Measurements from ENCODE around the gene GATA3. TPM values are rescaled to one million over a fixed set of nuclear protein-coding genes. Genes with fewer than 3 reads are reported as not detected.
"Not testable (repeated sequence)": the region's sequence is repeated elsewhere in the genome, so short reads cannot be mapped to it uniquely, and the experiment has no call there.

The GATA3 gene
- 10 to 100 TPM; 46.3 to 47.4 TPM for total RNA-seq

DNA sequence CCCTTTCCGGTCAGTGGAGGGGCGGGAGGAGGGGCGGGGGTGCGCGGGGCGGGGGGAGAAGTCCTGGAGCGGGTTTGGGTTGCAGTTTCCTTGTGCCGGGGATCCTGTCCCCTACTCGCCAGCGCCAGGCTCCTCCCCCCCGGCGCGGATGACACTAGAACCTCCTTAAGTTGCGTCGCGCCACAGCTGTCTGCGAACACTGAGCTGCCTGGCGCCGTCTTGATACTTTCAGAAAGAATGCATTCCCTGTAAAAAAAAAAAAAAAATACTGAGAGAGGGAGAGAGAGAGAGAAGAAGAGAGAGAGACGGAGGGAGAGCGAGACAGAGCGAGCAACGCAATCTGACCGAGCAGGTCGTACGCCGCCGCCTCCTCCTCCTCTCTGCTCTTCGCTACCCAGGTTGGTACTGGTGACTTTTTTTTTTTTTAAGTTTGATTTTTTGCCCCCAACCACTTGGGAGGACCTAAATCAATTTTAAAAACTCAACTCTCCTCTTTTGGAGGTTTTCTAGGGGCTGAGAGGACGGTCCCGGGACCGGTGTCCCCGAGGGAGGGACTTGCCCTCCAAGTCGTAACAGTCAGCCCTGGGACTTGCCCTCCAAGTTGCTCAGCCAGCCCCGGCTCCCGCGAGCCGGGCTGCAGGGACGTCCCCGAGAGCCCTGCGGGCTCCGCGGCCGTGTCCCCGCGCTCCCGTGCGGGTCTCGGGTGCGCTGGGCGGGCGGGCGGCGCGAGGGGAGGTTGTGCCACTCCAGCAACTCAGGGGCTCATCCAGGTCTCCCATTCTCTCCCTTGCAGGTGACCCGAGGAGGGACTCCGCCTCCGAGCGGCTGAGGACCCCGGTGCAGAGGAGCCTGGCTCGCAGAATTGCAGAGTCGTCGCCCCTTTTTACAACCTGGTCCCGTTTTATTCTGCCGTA is at the start of gene GATA3:
GATA3 (plus strand) TSS at position 195 of the 914 bp plus-strand sequence. CDS start 968 bp downstream, outside the sequence.
- Mint-ChIP-seq H3K4me3 (peak within 1 kb of the TSS; percentile 99), H3K27ac (peak within 1 kb of the TSS; percentile 99), H3K27me3 (peaks cover 18% of the 10 kb centered on the region), H3K9me3 (no peaks in the 10 kb centered on the region), H3K4me1 (ENCODE audit: low read depth) (peaks cover 37% of the 10 kb centered on the region), H3K36me3 (peaks cover 53% of the 10 kb centered on the region)
- ChIA-PET POLR2A (interaction anchor here (1.0 kb wide), 1 partner anchor 82 kb away, joined by 4 read pairs; no protein-coding TSS in a partner anchor), CTCF (no interaction called here)
- intact Hi-C loops (cut with micrococcal nuclease) = loop anchor here (2.0 to 10.0 kb wide), 8 partner anchors 182 to 1248 kb away; partner anchors contain the start of gene TAF3
- DNase-seq = peak; percentile 90

DNA sequence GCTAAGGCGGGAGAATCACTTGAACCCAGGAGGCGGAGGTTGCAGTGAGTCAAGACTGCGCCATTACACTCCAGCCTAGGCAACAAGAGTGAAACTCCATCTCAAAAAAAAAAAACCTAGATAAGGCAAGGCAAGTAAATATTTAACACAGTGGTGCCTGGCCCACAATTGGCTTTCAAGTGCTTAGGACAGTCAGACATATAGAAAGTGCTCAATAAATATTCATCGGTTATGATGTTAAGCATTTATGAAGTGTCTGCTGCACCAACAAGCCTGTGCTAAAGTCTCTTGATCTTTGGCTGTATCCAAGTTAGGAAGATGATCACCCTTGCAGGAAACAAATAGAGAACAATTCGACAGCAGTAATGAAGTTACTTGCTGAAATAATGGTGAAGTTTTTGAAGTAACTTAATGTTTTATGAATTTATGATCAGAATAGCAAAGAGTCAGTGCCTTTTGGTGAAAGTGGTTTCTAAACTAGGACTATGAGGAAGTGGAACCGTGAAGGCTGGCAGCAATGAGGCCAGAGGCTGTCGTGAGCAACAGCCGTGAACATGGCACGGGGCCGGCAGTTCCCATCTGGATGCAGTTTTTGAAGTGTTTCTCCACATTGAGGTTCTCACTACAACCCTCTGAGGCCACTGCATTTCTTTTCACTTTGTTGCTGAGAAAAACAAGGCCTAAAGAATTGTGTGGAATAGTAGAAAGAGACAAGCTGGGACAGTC is 48.1 kb upstream of the GATA3 start:
- no peaks in the 10 kb centered on the region for H3K27me3 Mint-ChIP-seq
- POLR2A ChIA-PET = interaction anchor here (0.6 kb wide), 1 partner anchor 389 kb away, joined by 3 read pairs; no protein-coding TSS in a partner anchor
- DNase-seq = no peak
- no peak overlapping the region for H3K27ac Mint-ChIP-seq
- H3K36me3 Mint-ChIP-seq = peaks cover 39% of the 10 kb centered on the region
- H3K4me3 Mint-ChIP-seq = no peak overlapping the region
- intact Hi-C loops (cut with micrococcal nuclease) = no loop called here
- H3K4me1 Mint-ChIP-seq (ENCODE audit: low read depth) = no peaks in the 10 kb centered on the region
- H3K9me3 Mint-ChIP-seq = peaks cover 21% of the 10 kb centered on the region
- CTCF ChIA-PET = no interaction called here

DNA sequence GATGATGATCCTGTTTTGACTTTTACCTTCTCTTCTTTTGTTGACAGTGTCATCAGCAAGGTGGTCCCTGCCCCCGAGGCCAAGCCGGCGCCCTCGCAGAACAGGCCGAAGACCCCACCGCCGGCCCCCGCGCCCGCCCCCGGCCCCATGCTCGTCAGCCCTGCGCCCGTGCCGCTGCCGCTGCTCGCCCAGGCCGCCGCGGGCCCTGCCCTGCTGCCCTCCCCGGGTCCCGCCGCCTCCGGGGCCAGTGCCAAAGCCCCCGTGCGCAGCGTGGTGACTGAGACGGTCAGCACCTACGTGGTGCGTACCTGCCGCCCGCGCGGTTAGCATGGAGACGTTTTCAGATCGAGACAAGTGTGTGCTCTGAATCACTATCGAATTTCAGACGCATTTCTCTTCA is 45.5 kb upstream of the GATA3 start:
- POLR2A ChIA-PET = no interaction called here
- intact Hi-C loops (cut with micrococcal nuclease) = no loop called here
- Mint-ChIP-seq H3K9me3 (peaks cover 7% of the 10 kb centered on the region), H3K36me3 (peaks cover 30% of the 10 kb centered on the region), H3K27me3 (no peaks in the 10 kb centered on the region), H3K4me3 (no peak overlapping the region), H3K4me1 (ENCODE audit: low read depth) (no peaks in the 10 kb centered on the region), H3K27ac (no peak overlapping the region)
- DNase-seq = no peak
- CTCF ChIA-PET = no interaction called here

DNA sequence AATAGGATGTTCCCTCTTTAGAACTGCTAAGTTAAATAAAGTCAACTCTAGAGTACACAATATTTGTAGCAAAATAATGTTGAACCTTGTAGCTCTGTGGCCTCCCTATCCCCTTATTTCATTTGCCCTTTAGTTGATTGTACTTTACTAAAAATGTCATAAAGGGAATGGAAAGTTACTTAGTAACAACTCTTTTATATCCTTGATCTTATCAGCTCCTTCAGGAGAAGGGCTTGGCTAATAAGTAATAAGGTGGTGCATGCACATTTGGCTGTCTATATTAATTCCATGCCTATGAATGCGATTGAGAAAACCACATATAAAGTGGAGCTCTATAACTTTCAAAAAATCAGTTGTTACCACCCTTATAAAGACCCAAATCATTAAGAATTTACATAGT is 41.5 kb upstream of the GATA3 start:
- DNase-seq = no peak
- ChIA-PET POLR2A (no interaction called here), CTCF (no interaction called here)
- peaks cover 19% of the 10 kb centered on the region for H3K36me3 Mint-ChIP-seq
- no peak overlapping the region for H3K27ac Mint-ChIP-seq
- H3K9me3 Mint-ChIP-seq = no peaks in the 10 kb centered on the region
- H3K4me1 Mint-ChIP-seq (ENCODE audit: low read depth) = no peaks in the 10 kb centered on the region
- intact Hi-C loops (cut with micrococcal nuclease) = no loop called here
- no peaks in the 10 kb centered on the region for H3K27me3 Mint-ChIP-seq
- no peak overlapping the region for H3K4me3 Mint-ChIP-seq

DNA sequence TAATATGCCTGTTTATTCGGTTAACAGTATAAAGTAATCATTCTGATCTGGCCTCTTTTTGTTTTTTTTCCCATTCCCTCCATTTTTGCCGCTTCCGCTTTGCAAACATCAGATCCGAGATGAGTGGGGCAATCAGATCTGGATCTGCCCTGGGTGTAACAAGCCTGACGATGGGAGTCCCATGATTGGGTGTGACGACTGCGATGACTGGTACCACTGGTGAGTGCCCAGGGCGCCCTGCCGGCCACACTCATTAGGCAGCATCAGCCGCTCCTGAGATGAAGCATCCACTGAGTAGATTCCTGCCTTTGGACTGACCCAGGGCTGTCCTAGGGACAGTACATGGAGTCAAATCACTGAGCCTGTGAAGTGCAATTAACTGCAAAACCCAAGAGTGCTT is 40.9 kb upstream of the GATA3 start:
- Mint-ChIP-seq H3K27me3 (no peaks in the 10 kb centered on the region), H3K27ac (no peak overlapping the region), H3K4me3 (no peak overlapping the region), H3K4me1 (ENCODE audit: low read depth) (no peaks in the 10 kb centered on the region), H3K9me3 (no peaks in the 10 kb centered on the region), H3K36me3 (peaks cover 18% of the 10 kb centered on the region)
- CTCF ChIA-PET = no interaction called here
- no peak for DNase-seq
- POLR2A ChIA-PET = no interaction called here
- intact Hi-C loops (cut with micrococcal nuclease) = no loop called here

DNA sequence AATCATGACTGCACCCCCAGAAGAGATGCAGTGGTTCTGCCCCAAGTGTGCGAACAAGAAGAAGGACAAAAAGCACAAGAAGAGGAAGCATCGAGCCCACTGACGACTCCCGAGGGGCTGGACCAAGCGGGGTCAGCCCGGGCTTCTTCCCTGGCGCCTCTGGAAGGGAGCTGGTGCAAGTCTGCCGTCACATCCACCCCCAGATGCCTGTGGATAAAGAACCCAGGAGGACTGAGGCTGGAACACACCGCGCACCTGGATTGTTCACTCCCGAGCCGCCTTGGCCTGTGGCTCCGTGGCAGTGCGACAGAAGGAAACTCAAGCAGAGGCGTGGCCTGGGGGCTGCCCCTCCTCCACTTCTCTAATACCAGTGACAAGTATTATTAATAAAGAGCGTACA is 39.8 kb upstream of the GATA3 start:
- POLR2A ChIA-PET = no interaction called here
- peaks cover 16% of the 10 kb centered on the region for H3K36me3 Mint-ChIP-seq
- no peak overlapping the region for H3K4me3 Mint-ChIP-seq

DNA sequence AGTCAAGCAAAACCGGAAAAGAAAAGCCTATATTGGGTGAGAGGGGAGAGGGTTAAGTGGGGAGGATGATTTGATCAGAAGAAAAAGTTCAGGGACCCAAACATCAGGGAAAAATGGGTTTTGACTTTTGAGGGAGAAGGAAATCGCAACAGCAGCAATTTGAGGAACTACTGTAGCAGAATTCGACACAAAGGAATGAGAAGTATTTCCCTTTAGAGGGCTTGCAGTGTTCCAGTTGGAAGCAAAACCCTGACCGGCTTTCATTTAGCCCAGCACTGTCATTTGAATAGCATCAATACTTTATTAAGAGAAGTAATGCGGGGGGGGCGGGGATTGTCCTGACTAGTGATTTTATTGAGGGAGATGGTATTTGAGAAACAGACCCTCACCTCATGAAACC is 37.2 kb upstream of the GATA3 start:
- ChIA-PET CTCF (no interaction called here), POLR2A (no interaction called here)
- Mint-ChIP-seq H3K27ac (no peak overlapping the region), H3K27me3 (no peaks in the 10 kb centered on the region), H3K4me1 (ENCODE audit: low read depth) (no peaks in the 10 kb centered on the region), H3K9me3 (no peaks in the 10 kb centered on the region), H3K36me3 (peaks cover 13% of the 10 kb centered on the region), H3K4me3 (no peak overlapping the region)
- no peak for DNase-seq
- intact Hi-C loops (cut with micrococcal nuclease) = no loop called here

More for the DNA sequence above, 39.8 kb upstream of the GATA3 start:
- H3K9me3 Mint-ChIP-seq = no peaks in the 10 kb centered on the region
- H3K27me3 Mint-ChIP-seq = no peaks in the 10 kb centered on the region
- no peak overlapping the region for H3K27ac Mint-ChIP-seq
- no peaks in the 10 kb centered on the region for H3K4me1 Mint-ChIP-seq (ENCODE audit: low read depth)
- no peak for DNase-seq
- CTCF ChIA-PET = no interaction called here
- intact Hi-C loops (cut with micrococcal nuclease) = no loop called here

DNA sequence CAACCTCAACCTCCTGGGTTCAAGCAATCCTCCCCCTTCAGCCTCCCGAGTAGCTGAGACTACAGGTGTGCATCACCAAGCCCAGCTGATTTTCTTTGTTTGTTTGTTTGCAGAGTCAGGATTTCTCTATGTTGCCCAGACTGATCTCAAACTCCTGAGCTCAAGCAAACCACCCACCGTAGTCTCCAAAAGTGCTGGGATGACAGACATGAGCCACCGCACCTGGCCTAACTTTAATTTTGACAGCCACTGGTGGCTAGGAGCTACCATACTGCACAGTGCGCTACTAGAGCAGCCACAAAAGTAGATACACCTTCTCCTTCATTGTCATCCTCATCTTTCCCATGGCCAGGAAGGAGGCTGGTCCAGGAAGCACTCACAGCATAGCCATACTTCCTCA is 31.2 kb upstream of the GATA3 start:
- Mint-ChIP-seq H3K27me3 (peaks cover 14% of the 10 kb centered on the region), H3K36me3 (no peaks in the 10 kb centered on the region), H3K27ac (no peak overlapping the region), H3K4me1 (ENCODE audit: low read depth) (peaks cover 4% of the 10 kb centered on the region), H3K9me3 (no peaks in the 10 kb centered on the region), H3K4me3 (no peak overlapping the region)
- ChIA-PET CTCF (no interaction called here), POLR2A (interaction anchor here (0.6 kb wide), 1 partner anchor 42 kb away, joined by 3 read pairs; no protein-coding TSS in a partner anchor)
- intact Hi-C loops (cut with micrococcal nuclease) = no loop called here
- DNase-seq = no peak

DNA sequence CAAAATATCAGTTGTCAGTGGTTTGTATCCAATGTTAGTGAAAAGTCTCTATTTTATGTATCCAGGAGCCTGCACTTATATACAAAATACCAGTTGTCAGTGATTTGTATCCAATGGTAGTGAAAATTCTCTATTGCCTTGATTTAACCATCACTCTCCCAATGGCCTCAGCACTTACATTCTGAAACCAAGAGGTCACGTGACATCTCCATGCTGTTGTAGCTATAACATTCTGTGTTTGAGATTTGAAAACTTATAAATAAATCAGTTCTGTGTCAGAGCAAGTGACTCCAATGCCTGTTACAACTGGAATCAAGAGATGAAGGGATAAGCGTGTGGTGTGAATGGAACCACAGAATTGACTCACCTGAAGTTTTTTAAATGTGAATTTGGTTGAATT is 30.6 kb upstream of the GATA3 start:
- POLR2A ChIA-PET = no interaction called here
- Mint-ChIP-seq H3K4me1 (ENCODE audit: low read depth) (peaks cover 4% of the 10 kb centered on the region), H3K4me3 (no peak overlapping the region), H3K36me3 (no peaks in the 10 kb centered on the region), H3K9me3 (no peaks in the 10 kb centered on the region), H3K27ac (no peak overlapping the region), H3K27me3 (peaks cover 15% of the 10 kb centered on the region)
- intact Hi-C loops (cut with micrococcal nuclease) = no loop called here
- DNase-seq = no peak
- CTCF ChIA-PET = no interaction called here

DNA sequence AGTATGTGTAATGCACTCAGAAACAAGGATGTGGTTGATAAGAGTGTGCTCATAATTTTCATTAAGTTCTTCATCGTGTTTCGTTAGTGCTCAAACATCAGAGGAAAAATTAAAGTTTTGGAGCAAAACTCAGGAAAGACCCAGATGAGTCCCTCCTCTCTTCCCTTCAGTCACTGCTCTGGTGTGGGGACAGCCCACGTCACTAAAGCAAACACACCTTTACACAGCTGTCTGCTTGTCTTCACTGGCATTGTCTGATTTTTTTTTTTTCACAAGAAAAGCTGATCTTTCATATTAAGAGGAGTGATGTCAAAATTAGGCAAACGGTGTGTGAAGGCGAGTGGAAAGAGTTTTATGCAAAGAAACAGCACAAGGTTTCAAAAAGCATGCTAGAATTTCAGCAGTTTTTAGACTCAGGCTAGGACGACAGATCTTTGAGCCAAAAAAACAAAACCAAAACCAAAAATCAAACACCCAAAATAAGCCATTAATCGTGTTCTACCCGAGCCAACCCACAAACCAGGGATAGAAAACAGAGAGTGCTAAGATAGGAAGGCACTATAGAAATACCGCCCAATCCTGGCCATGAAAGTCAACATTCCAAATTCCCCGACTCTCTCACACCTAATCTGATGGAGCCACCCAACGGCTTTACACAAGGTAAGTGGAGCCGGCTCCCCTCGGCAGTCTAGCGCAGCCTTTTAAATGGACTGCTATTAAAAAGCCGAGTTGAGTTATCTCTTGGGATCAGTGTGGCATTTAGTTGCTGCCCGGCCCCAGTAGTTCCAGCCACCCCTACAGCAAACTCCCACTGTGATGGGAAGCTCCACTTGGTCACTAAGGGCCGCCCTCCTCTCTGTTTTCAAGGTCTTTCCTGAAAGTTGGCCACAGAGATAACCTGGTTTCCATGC is 27.9 kb upstream of the GATA3 start:
- H3K9me3 Mint-ChIP-seq = no peaks in the 10 kb centered on the region
- H3K4me3 Mint-ChIP-seq = peak overlapping the region; percentile 65
- DNase-seq = no peak
- H3K36me3 Mint-ChIP-seq = no peaks in the 10 kb centered on the region
- peak overlapping the region; percentile 9 for H3K27ac Mint-ChIP-seq
- peaks cover 19% of the 10 kb centered on the region for H3K27me3 Mint-ChIP-seq
- peaks cover 4% of the 10 kb centered on the region for H3K4me1 Mint-ChIP-seq (ENCODE audit: low read depth)
- intact Hi-C loops (cut with micrococcal nuclease) = no loop called here
- ChIA-PET POLR2A (no interaction called here), CTCF (no interaction called here)

DNA sequence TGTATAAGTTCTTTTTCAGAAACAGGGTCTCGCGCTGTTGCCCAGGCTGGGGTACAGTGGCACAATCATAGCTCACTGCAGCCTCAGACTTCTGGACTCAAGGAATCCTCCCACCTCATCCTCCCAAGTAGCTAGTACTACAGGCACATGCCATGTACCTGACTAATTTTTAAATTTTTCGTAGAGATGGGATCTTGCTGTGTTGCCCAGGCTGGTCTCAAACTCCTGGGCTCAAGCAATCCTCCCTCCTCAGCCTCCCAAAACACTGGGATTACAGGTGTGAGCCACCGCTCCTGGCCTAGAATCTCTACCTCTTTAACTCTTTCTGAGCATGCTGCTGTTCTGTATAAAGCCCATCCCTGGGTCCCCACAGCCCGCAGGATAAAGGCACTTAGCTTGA is 23.3 kb upstream of the GATA3 start:
- H3K27ac Mint-ChIP-seq; intact Hi-C loops (cut with micrococcal nuclease); CTCF ChIA-PET; DNase-seq; POLR2A ChIA-PET; H3K36me3 Mint-ChIP-seq; H3K9me3 Mint-ChIP-seq; H3K4me3 Mint-ChIP-seq: not testable (repeated sequence)
- Mint-ChIP-seq H3K27me3 (peaks cover 38% of the 10 kb centered on the region), H3K4me1 (ENCODE audit: low read depth) (peaks cover 15% of the 10 kb centered on the region)

DNA sequence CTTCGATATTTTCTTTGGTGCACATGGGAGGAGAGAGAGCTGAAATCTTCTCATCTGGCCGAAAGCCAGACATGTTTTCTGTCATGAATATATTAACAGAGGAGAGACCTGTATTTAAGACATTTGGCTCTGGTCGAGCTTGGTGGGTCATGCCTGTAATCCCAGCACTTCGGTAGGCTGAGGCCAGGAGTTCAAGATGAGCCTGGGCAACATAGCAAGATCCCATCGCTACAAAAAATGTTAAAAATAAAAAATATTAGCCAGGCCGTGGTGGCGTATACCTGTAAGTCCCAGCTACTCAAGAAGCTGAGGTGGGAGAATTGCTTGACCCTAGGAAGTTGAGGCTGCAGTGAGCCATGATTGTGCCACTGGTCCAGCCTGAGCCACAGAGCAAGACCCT is 21.9 kb upstream of the GATA3 start:
- H3K36me3 Mint-ChIP-seq = peaks cover 3% of the 10 kb centered on the region
- POLR2A ChIA-PET = no interaction called here
- no peak for DNase-seq
- no peak overlapping the region for H3K4me3 Mint-ChIP-seq
- CTCF ChIA-PET = no interaction called here
- H3K27me3 Mint-ChIP-seq = peaks cover 39% of the 10 kb centered on the region
- H3K4me1 Mint-ChIP-seq (ENCODE audit: low read depth) = peaks cover 16% of the 10 kb centered on the region
- no peaks in the 10 kb centered on the region for H3K9me3 Mint-ChIP-seq
- intact Hi-C loops (cut with micrococcal nuclease) = no loop called here
- no peak overlapping the region for H3K27ac Mint-ChIP-seq

Measured in activated CD4-positive, alpha-beta memory T cell treated with anti-CD3 and anti-CD28 coated beads for 36 hours (primary cell).